Measurements from ENCODE around the gene ATP11A.

The ATP11A gene

DNA sequence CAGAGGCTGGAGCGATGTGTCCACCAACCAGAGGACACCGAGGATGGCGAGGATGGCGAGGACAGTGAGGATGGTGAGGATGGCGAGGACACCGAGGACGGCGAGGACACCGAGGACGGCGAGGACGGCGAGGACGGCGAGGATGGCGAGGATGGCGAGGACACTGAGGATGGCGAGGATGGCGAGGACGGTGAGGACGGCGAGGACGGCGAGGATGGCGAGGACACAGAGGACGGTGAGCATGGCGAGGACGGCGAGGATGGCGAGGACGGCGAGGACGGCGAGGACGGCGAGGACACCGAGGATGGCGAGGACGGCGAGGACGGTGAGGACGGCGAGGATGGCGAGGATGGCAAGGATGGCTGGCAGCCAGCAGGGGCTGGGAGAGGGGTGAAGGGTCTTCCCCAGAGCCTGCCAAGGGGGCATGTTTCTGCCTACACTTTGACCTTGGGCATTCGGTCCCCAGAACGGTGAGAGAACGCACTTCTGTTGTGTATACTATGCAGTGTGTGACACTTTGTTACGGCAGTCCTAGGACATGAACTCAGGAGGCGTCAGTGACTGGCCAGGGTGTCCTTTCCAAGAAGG, 44.4 kb upstream of the ATP11A start:
- H3K36me3 ChIP-seq (ENCODE audit: low read depth), result no peaks in the 10 kb centered on the region
- TF ChIP-seq, protein P1, sequence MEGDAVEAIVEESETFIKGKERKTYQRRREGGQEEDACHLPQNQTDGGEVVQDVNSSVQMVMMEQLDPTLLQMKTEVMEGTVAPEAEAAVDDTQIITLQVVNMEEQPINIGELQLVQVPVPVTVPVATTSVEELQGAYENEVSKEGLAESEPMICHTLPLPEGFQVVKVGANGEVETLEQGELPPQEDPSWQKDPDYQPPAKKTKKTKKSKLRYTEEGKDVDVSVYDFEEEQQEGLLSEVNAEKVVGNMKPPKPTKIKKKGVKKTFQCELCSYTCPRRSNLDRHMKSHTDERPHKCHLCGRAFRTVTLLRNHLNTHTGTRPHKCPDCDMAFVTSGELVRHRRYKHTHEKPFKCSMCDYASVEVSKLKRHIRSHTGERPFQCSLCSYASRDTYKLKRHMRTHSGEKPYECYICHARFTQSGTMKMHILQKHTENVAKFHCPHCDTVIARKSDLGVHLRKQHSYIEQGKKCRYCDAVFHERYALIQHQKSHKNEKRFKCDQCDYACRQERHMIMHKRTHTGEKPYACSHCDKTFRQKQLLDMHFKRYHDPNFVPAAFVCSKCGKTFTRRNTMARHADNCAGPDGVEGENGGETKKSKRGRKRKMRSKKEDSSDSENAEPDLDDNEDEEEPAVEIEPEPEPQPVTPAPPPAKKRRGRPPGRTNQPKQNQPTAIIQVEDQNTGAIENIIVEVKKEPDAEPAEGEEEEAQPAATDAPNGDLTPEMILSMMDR (IDR thresholded peaks at IDR 0.05; ENCODE audit: poor library complexity, severe bottlenecking), result no peak
- ATAC-seq (ENCODE audit: low read depth), result no peak
- H3K4me1 ChIP-seq (ENCODE audit: insufficient read depth, poor library complexity, severe bottlenecking), result no peaks in the 10 kb centered on the region
- H3K27me3 ChIP-seq (ENCODE audit: insufficient read depth, poor library complexity, severe bottlenecking), result no peaks in the 10 kb centered on the region
- no peak overlapping the region for H3K4me3 ChIP-seq (ENCODE audit: severe bottlenecking)
- no peaks in the 10 kb centered on the region for H3K9me3 ChIP-seq (ENCODE audit: severe bottlenecking)
- DNase-seq (ENCODE audit: low spot score), result no peak
- no peak overlapping the region for H3K27ac ChIP-seq (ENCODE audit: poor library complexity, severe bottlenecking)

GRCh38 chr13:112647256-112647655, 42.6 kb upstream of the ATP11A start:
- no peak for ATAC-seq (ENCODE audit: low read depth)
- H3K27me3 ChIP-seq (ENCODE audit: insufficient read depth, poor library complexity, severe bottlenecking), result no peaks in the 10 kb centered on the region
- no peaks in the 10 kb centered on the region for H3K36me3 ChIP-seq (ENCODE audit: low read depth)

GRCh38 chr13:112648101-112648500, 41.7 kb upstream of the ATP11A start:
- no peaks in the 10 kb centered on the region for H3K36me3 ChIP-seq (ENCODE audit: low read depth)
- no peak overlapping the region for H3K4me3 ChIP-seq (ENCODE audit: severe bottlenecking)
- TF ChIP-seq, protein P1 (IDR thresholded peaks at IDR 0.05; ENCODE audit: poor library complexity, severe bottlenecking), result no peak
- no peaks in the 10 kb centered on the region for H3K9me3 ChIP-seq (ENCODE audit: severe bottlenecking)
- H3K27me3 ChIP-seq (ENCODE audit: insufficient read depth, poor library complexity, severe bottlenecking), result no peaks in the 10 kb centered on the region
- H3K27ac ChIP-seq (ENCODE audit: poor library complexity, severe bottlenecking), result no peak overlapping the region
- ATAC-seq (ENCODE audit: low read depth) (no peak), DNase-seq (ENCODE audit: low spot score) (no peak)
- H3K4me1 ChIP-seq (ENCODE audit: insufficient read depth, poor library complexity, severe bottlenecking), result no peaks in the 10 kb centered on the region

More at GRCh38 chr13:112647256-112647655, 42.6 kb upstream of the ATP11A start:
- Histone ChIP-seq H3K4me3 (ENCODE audit: severe bottlenecking) (no peak overlapping the region), H3K4me1 (ENCODE audit: insufficient read depth, poor library complexity, severe bottlenecking) (no peaks in the 10 kb centered on the region), H3K9me3 (ENCODE audit: severe bottlenecking) (no peaks in the 10 kb centered on the region), H3K27ac (ENCODE audit: poor library complexity, severe bottlenecking) (no peak overlapping the region)
- TF ChIP-seq, protein P1 (IDR thresholded peaks at IDR 0.05; ENCODE audit: poor library complexity, severe bottlenecking), result no peak
- DNase-seq (ENCODE audit: low spot score), result no peak

- H3K27me3 ChIP-seq (ENCODE audit: insufficient read depth, poor library complexity, severe bottlenecking), result no peaks in the 10 kb centered on the region
- H3K4me1 ChIP-seq (ENCODE audit: insufficient read depth, poor library complexity, severe bottlenecking), result no peaks in the 10 kb centered on the region
- no peak overlapping the region for H3K27ac ChIP-seq (ENCODE audit: poor library complexity, severe bottlenecking)
- H3K9me3 ChIP-seq (ENCODE audit: severe bottlenecking), result no peaks in the 10 kb centered on the region
- no peak for ATAC-seq (ENCODE audit: low read depth)
- H3K4me3 ChIP-seq (ENCODE audit: severe bottlenecking), result no peak overlapping the region
- TF ChIP-seq, protein P1 (IDR thresholded peaks at IDR 0.05; ENCODE audit: poor library complexity, severe bottlenecking), result no peak
- H3K36me3 ChIP-seq (ENCODE audit: low read depth), result no peaks in the 10 kb centered on the region
- no peak for DNase-seq (ENCODE audit: low spot score)
These were observed 40.7 kb upstream of the ATP11A start for GRCh38 chr13:112648966-112649690.

DNA sequence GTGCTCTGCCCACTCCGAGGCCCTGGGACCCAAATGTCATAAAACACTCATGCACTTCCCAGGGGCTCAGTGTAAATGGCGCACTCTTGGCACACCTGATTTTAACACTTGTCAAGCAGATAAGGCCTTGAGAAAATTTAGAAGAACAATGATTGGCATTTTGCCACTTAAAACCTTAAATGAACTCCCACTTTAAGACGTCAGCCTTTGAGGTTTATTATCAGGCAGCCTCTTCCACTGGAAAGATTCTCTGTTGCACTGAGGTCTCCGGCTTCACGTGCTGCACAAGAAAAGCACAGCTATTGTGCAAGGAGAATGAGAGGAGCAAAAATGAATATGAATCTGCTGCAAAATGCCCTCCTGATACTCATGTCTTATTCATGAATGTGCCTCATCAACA, 38.5 kb upstream of the ATP11A start:
- no peaks in the 10 kb centered on the region for H3K4me1 ChIP-seq (ENCODE audit: insufficient read depth, poor library complexity, severe bottlenecking)
- H3K9me3 ChIP-seq (ENCODE audit: severe bottlenecking), result no peaks in the 10 kb centered on the region
- no peak overlapping the region for H3K27ac ChIP-seq (ENCODE audit: poor library complexity, severe bottlenecking)
- no peaks in the 10 kb centered on the region for H3K36me3 ChIP-seq (ENCODE audit: low read depth)
- DNase-seq (ENCODE audit: low spot score), result no peak
- TF ChIP-seq, protein P1 (IDR thresholded peaks at IDR 0.05; ENCODE audit: poor library complexity, severe bottlenecking), result no peak
- no peak for ATAC-seq (ENCODE audit: low read depth)
- H3K4me3 ChIP-seq (ENCODE audit: severe bottlenecking), result no peak overlapping the region
- no peaks in the 10 kb centered on the region for H3K27me3 ChIP-seq (ENCODE audit: insufficient read depth, poor library complexity, severe bottlenecking)

Measured in RWPE2 (cell line).